Superior temporal gyrus (tissue), 1 donor: Measurements from ENCODE around the gene CXCL11.
"Not testable (repeated sequence)": the region's sequence is repeated elsewhere in the genome, so short reads cannot be mapped to it uniquely, and the experiment has no call there.

Source experiments
- DNase-seq: peaks from one replicate; pipeline ENCODE4 v3.0.0-alpha.2; 2016; ENCODE audit errors: extremely low spot score

The CXCL11 gene

GRCh38 chr4:76035799-76036380 lies at the start of gene CXCL11:
CXCL11 (minus strand) TSS chr4:76036070; CDS start chr4:76035987, 83 bp downstream.
- no peak for DNase-seq

DNA sequence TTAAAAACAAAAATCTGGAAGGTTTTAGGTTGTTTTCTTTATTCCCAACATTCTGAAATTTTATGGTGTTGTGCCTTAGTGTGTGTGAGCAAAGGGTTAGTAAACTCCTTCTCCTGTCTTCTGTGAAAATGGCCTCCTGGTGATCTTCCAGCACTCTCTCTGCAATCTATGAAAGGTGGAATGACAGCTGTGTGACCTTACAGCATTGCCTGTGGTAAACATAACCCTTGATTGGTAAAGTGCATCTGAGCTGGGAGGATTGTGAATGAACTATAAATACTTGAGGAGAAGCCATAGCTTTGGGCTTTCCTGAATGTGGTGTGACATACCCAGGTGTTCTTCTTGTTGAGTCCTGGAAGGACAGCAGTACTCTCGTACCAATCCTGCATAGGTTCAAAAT lies 48.7 kb upstream of the CXCL11 start:
- DNase-seq = no peak

DNA sequence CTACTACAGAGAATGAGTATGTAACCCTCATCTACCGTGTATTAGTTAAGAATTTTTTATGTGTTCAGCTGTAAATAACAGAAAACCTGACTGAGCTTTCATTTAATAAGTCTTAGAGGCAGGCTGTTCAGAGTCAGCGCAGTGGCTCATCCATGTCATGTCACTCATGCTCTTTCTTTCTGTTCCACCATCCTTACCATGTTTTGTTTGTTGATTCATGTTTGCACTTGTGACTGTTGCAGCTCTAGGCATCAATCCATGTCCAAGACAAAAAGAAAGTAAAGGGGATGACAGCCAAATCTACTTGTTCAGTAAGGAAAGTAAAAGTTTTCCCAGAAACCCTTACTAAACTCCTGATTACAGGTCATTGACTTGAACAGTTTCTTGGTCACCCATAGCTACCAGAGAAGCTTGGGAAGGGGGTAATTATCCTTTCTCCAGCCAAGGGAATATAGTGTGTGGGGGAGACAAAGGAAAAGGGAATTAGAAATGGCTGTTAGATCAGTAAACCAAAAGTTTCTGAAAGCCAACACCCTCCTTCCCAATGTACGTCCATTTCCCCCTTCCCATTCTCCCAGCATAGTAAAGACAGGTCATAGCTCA lies 47.6 kb upstream of the CXCL11 start:
- DNase-seq = no peak

DNA sequence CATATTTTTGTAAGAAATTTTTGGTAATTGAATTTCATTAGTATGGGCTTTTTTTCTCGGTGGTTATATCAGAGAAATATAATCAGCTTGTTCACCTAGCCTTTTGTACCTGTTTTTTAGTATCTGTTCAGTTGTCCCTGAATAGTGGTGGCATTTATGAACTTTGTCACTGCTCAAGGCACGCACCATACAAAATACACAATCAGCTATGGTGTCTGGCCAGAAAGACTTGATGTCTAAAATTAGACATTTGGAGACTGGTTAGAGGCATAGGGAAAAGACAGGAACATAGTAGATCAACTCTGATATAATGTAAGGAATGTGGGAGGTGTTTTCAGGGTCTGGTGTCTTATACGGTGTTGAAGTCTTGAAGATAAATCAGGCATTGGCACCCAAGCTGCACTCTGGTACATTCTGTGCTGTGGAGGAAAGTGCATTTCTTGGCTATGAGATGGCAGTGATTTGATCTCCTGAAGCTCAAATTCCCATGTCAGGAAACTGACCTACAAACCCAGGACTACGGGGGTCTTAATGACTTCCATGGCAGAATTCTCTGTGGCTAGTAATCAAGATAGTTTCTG lies 42.3 kb upstream of the CXCL11 start:
- DNase-seq = peak; percentile 42

- DNase-seq = peak; percentile 58
Observed at GRCh38 chr4:76074993-76075600, 39.2 kb upstream of the CXCL11 start.

DNA sequence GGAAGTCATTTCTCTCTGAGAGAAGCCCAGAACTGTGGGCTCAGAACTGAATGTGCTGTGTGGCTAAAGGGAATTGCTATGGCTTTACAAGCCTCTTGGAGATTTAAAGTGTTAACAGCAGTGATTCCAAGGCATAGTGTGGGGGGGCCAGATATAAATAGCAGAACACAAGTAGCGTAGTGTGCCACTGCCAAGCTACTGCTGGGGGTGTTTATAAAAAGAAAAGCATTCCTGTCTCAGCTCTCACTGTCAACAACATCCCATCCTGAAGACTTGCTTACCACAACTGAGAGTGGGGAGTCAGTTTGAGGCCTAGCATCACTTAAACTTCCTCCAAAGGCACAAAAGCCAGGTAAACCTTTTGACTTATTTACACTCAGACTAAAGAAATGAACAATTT lies 38.6 kb upstream of the CXCL11 start, which contains the start of gene ART3:
Gene ART3, plus strand, starts transcription at position 242 of the 400 bp plus-strand sequence. CDS start 1,181 bp downstream, outside the sequence.
- peak; percentile 69 for DNase-seq

DNA sequence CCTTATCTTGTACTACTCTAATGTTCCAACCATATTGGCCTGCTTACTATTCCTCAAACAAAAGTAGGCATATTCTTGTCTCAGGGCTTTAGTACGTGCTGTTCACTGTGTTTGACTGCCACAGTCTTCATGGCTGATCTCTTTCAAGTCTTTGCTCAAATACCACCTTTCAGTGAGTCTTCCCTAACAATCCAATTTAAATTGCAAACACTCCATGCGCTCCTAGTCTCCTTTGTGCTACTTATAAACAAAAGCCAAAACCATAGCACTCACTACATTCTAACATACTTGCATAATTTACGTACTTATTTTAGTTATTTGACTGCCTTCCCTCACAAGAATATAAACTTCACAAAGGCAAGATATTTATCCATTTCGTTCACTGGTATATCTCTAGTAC lies 36.9 kb upstream of the CXCL11 start:
- no peak for DNase-seq

DNA sequence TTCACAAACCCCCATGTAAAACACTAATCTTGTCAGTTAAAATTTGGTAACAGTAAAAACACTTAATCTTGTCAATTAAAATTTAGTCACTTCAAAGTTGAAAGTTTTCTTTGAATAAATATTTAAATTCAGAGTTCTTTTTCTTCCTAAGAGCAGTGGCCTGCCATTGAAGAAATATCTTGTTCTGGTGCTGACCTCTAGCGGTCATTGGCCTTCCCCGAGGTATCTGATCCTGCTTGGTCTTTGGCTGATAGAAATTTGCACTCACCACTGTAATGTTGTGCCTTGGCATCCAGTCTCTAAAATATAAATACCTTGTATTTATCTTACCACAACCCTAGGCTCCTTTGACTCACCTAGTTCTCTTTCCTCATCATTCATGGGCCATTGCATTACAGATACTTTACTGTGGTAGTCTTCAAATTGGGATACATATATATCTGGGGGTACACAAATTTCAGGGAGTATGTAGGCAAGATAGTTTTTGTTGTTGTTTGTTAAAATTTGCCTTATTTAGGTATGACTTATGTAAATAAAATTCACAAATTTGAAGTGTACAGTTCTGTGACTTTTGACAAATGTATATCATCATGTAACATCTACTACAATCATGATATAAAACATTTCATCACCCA lies 31.9 kb upstream of the CXCL11 start:
- DNase-seq = peak; percentile 95

DNA sequence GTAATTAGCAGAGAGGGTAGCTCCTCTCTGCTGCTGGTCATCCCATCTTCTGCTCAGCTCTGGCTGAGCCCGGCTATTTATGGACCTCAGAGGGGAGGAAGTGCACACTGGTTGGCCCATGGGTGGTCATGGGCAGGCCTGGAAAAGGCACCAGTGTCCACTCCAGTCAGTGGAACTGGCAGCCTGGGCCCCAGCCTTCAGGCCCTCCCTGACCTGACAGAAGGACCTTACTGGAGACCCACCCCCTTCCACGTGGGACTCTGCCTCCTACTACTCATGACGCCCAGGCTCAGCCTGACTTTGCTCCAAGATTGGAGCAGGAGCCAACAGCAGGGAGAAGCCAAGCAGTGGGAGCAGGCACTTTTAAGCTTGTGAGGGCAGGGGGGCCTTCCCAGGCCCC lies 30.7 kb upstream of the CXCL11 start:
- no peak for DNase-seq

GRCh38 chr4:76061982-76062381 lies 26.1 kb upstream of the CXCL11 start:
- no peak for DNase-seq

DNA sequence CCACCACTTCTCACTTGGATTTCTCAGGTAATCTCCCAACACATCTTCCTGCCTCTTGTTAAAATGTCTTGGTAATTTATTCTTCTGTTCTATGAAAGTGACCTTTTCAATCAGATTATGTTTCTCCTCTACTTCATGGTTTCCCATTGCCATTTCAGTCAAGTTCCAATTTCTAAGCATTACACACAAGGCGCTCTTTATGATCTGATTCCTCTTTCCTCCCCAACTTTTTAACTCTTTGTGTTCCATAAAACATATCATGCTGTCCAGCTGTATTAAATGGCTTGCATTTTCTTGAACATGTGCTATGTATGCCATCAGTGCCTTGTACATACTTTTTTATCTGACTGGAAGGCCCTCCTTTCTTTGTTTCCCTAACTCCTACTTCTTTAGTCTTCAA lies 25.6 kb upstream of the CXCL11 start:
- DNase-seq = no peak

- DNase-seq = no peak
Observed at GRCh38 chr4:76060506-76060905, 24.6 kb upstream of the CXCL11 start.

DNA sequence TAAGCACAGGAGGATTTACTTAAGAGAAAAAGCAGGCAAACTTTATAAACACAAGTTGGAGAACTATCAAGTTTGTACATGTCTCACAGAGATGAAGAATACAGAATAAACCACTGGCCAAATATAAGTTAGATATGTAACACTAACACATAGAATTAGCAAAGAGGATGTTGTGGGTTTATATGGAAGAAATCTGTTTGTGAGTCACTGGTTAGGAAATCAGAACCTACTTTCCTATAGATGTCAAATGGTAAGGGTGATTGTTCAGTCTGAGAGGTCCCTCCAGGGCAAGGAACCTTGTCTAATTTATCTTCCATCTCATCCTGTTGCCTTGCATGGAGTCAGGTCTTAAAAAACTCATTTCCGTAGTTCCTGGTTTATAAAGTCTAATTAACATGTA lies 23.9 kb upstream of the CXCL11 start:
- no peak for DNase-seq

DNA sequence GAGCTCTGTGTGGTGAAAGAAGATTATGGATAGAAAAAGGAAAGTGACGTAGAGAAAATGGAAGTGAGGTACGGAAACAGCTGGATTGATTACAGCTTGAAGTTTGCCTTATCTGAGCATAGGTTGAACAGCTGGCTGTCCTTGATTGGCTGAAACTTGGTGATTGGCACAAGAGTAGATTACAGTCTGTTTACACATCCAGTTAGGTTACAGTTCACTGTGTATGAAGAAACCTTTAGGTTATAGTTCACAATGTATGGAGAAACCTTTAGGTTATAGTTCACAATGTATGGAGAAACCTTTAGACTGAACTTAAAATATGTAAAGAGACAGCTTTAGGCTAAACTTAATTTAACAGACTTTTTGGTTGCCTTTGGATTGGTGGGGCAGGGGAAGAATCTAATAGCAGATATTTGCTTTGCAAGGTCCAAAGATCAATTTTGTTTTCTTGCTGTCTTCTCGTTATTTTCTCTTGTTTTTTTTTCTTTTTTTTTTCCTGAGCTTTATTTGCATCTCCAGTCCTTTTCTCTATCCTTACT lies 23.1 kb upstream of the CXCL11 start:
- DNase-seq = no peak

GRCh38 chr4:76058302-76058701 lies 22.4 kb upstream of the CXCL11 start:
- DNase-seq = no peak

DNA sequence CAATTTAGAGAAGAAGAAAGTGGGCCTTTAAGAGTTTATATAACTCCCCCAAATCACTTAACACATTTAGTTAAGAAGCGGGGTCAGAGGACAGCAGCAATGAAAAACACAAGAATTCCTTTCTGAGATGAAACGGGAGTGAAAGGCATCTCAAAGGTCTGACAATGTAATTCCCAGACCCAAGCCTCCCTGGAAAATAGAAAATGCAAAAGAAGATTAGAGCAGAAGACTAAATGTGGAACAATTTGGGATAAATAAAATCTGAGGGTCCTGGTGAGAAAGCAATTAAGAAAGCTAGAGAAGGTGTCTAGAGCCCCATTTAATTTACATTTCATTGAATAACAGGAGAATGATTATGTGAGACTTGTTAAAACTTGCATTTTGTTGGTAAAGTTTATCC lies 19.6 kb upstream of the CXCL11 start:
- DNase-seq = no peak

GRCh38 chr4:76055016-76055415 lies 19.1 kb upstream of the CXCL11 start:
- DNase-seq = no peak

- no peak for DNase-seq
Observed at GRCh38 chr4:76053730-76054129, 17.9 kb upstream of the CXCL11 start.

- DNase-seq = not testable (repeated sequence)
Observed at GRCh38 chr4:76050560-76051050, 14.7 kb upstream of the CXCL11 start.

DNA sequence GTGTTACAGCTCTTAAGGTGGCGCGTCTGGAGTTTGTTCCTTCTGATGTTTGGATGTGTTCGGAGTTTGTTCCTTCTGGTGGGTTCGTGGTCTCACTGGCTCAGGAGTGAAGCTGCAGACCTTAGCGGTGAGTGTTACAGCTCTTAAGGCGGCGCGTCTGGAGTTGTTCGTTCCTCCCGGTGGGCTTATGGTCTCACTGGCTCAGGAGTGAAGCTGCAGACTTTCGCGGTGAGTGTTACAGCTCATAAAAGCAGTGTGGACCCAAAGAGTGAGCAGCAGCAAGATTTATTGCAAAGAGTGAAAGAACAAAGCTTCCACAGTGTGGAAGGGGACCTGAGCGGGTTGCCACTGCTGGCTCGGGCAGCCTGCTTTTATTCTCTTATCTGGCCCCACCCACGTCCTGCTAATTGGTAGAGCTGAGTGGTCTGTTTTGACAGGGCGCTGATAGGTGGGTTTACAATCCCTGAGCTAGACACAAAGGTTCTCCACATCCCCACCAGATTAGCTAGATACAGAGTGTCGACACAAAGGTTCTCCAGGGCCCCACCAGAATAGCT lies 14.1 kb upstream of the CXCL11 start:
- not testable (repeated sequence) for DNase-seq

- DNase-seq = not testable (repeated sequence)
Observed at GRCh38 chr4:76044686-76045085, 8.8 kb upstream of the CXCL11 start.

DNA sequence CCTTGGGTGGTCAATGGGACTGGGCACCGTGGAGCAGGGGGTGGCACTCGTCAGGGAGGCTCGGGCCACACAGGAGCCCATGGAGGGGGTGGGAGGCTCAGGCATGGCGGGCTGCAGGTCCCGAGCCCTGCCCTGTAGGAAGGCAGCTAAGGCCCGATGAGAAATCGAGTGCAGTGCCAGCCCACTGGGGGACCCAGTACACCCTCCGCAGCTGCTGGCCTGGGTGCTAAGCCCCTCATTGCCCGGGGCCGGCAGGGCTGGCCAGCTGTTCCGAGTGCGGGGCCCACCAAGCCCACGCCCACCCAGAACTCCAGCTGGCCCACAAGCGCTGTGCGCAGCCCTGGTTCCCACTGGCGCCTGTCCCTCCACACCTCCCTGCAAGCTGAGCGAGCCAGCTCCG lies 7.4 kb upstream of the CXCL11 start:
- DNase-seq = not testable (repeated sequence)
